GM11168 (cell line): ENCODE data around the gene TTC27.
"Not testable (repeated sequence)": the region's sequence is repeated elsewhere in the genome, so short reads cannot be mapped to it uniquely, and the experiment has no call there.

ENCODE experiments used
- in situ Hi-C: fragments of 300-500 bp; cut with MboI; formaldehyde crosslinking; loops from one replicate; pipeline ENCODE4 v1.12.0; 2022; ENCODE audit warnings: low sequenced_read_pairs; ENCODE audit not compliant: unreplicated experiment

Gene TTC27

GRCh38 chr2:32718752-32719151 lies 90.9 kb downstream of the TTC27 start:
- in situ Hi-C loops, result no loop called here

GRCh38 chr2:32719430-32719829 lies 91.6 kb downstream of the TTC27 start:
- in situ Hi-C loops, result no loop called here

GRCh38 chr2:32719933-32720716 lies 92.3 kb downstream of the TTC27 start:
- in situ Hi-C loops, result no loop called here

- in situ Hi-C loops, result no loop called here
Observed at GRCh38 chr2:32720771-32721170, 92.9 kb downstream of the TTC27 start.

GRCh38 chr2:32721376-32721775 lies 93.5 kb downstream of the TTC27 start:
- in situ Hi-C loops, result no loop called here

GRCh38 chr2:32723467-32724079 lies 95.7 kb downstream of the TTC27 start:
- in situ Hi-C loops, result no loop called here

- in situ Hi-C loops, result not testable (repeated sequence)
Observed at GRCh38 chr2:32726678-32727077, 98.8 kb downstream of the TTC27 start.

- in situ Hi-C loops, result no loop called here
Observed at GRCh38 chr2:32727157-32727556, 99.3 kb downstream of the TTC27 start.

GRCh38 chr2:32730958-32731357 lies 103.1 kb downstream of the TTC27 start:
- in situ Hi-C loops, result not testable (repeated sequence)

GRCh38 chr2:32732120-32732519 lies 104.3 kb downstream of the TTC27 start:
- in situ Hi-C loops, result no loop called here

DNA sequence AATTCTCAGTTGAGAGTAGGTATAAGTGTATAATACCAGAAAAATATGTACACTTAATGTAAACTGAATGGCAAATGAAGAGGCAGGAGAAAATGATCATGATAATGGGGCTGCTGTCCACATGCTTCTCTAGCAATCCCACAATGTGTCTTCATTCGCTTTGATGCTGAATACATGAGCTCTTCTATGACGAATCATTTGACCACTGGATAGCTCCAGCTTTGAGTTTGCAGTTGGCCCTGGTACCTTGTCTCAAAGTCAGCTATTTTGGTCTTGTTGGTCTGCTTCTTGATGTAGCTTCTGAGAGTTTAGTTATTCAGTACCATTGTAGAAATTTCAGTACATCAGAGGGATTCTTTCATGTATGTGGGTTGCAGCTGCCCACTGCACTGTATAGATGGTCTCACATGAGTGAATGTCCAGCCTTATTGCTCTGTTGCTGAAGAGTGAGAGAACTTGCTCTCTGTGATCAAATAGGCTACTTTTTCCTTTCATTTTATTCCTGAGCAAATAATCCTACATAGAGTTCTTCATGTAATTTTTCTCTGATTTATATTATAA lies 105.1 kb downstream of the TTC27 start:
- in situ Hi-C loops, result no loop called here

DNA sequence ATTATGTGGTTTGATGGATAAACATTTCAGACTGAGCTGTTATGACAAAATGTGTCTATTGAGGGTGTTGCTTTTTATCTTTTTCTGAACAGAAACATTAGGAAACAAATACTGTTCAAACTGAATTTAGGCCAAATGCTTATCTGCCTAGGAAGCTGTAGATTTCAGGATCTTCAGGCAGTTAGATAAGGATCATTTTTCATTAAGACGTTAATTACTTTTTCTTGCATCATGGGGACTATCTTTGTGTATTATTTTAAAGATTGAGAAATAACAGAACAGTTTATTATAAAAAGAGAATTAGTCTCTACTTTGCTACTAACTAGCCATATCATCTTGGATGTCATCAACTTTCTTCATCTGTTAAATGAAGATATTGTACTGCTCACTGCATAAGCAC lies 107.5 kb downstream of the TTC27 start:
- in situ Hi-C loops, result no loop called here

- in situ Hi-C loops, result no loop called here
Observed at GRCh38 chr2:32738939-32739338, 111.1 kb downstream of the TTC27 start.

- in situ Hi-C loops, result no loop called here
Observed at GRCh38 chr2:32739664-32740063, 111.8 kb downstream of the TTC27 start.

GRCh38 chr2:32741575-32741974 lies 113.7 kb downstream of the TTC27 start:
- in situ Hi-C loops, result no loop called here

- in situ Hi-C loops, result no loop called here
Observed at GRCh38 chr2:32742376-32742775, 114.5 kb downstream of the TTC27 start.

GRCh38 chr2:32743480-32744236 lies 115.8 kb downstream of the TTC27 start:
- in situ Hi-C loops, result no loop called here

DNA sequence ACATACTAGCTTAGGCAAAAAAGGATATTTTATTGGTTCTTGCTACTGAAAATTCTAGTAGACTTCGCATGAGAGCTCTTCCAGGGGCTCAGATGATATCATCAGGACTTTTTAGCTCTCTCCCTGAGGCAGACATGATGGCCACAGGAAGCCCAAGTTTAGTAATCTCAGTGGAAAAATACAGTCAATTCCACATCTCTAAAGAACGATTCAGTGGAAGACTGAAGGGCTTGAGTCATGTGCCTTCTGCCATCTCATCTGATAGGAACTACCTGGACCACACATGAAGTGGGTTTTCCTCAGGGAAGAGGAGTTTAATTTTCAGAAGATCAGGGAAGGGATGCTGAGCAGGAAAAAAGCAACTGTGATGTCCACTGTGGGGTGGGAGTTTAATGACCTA lies 117.3 kb downstream of the TTC27 start:
- in situ Hi-C loops, result no loop called here

GRCh38 chr2:32745675-32746074 lies 117.8 kb downstream of the TTC27 start:
- in situ Hi-C loops, result no loop called here

GRCh38 chr2:32746669-32747068 lies 118.8 kb downstream of the TTC27 start:
- in situ Hi-C loops, result no loop called here

DNA sequence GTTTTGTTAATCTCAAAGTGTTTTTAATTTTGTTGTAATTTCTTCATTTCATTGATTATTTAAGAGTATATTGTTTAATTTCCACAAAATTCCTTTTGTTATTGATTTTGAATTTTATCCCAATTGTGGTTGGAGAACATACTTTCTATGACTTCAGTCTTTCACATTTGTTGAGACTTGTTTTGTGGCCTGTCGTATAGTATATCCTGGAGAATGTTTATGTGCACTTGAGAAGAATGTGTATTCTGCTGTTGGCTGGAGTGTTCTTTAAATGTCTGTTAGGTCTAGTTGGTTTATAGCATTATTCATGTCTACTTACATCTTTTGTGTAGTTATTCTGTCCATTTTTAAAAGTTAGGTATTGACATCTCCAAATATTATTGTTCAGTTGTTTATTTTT lies 120.3 kb downstream of the TTC27 start:
- in situ Hi-C loops, result no loop called here
